C4-2B (cell line): ENCODE measurements around the gene GLB1L2.

Source experiments
- H3K27ac ChIP-seq: fragments of 450-650 bp; 2 replicates; pipeline ENCODE4 v1.5.1; 2017
- CTCF ChIP-seq: fragments of 450-650 bp; conservative IDR thresholded peaks from 2 replicates; pipeline ENCODE4 v1.5.1; 2017; ENCODE audit warnings: mild to moderate bottlenecking
- ZFX ChIP-seq: fragments of 450-650 bp; IDR thresholded peaks from 2 replicates; pipeline ENCODE4 v1.6.1; 2017

GLB1L2 gene

GRCh38 chr11:134377876-134378275, 46.1 kb downstream of the GLB1L2 start:
- TF ChIP-seq CTCF (no peak), ZFX (no peak)
- H3K27ac ChIP-seq: no peak overlapping the region

GRCh38 chr11:134379241-134379640, 47.5 kb downstream of the GLB1L2 start:
- H3K27ac ChIP-seq: no peak overlapping the region
- TF ChIP-seq CTCF (no peak), ZFX (no peak)

- no peak for TF ChIP-seq ZFX
- no peak for TF ChIP-seq CTCF
- no peak overlapping the region for H3K27ac ChIP-seq
Measured at GRCh38 chr11:134380229-134380628, 48.4 kb downstream of the GLB1L2 start.

GRCh38 chr11:134380785-134381184, 49.0 kb downstream of the GLB1L2 start:
- no peak overlapping the region for H3K27ac ChIP-seq
- TF ChIP-seq ZFX (no peak), CTCF (no peak)

GRCh38 chr11:134382257-134382656, 50.5 kb downstream of the GLB1L2 start:
- H3K27ac ChIP-seq: no peak overlapping the region
- TF ChIP-seq ZFX: no peak
- no peak for TF ChIP-seq CTCF

GRCh38 chr11:134382830-134383229, 51.0 kb downstream of the GLB1L2 start:
- H3K27ac ChIP-seq: no peak overlapping the region
- TF ChIP-seq CTCF: no peak
- no peak for TF ChIP-seq ZFX

- no peak overlapping the region for H3K27ac ChIP-seq
- TF ChIP-seq ZFX (no peak), CTCF (no peak)
Measured at GRCh38 chr11:134383576-134384221, 51.9 kb downstream of the GLB1L2 start.
